Mucosa of descending colon (tissue), 3 donors: ENCODE results near the gene ARMC8. TPM values are rescaled to one million over a fixed set of nuclear protein-coding genes. Genes with fewer than 3 reads are reported as not detected.

Experiments used
- ATAC-seq: fragments of 200-7000 bp; cut with Tn5 transposase; one replicate; pipeline ENCODE4 v1.9.1; 2020; ENCODE audit warnings: mild to moderate bottlenecking, moderate library complexity
- DNase-seq, 3 donors: peaks; one replicate each; pipeline ENCODE4 v3.0.0-alpha.2; 2020
- H3K36me3 ChIP-seq: fragments of 200-600 bp; one replicate; pipeline ENCODE4 v1.8.0; 2021; ENCODE audit warnings: low read depth, mild to moderate bottlenecking
- H3K4me1 ChIP-seq: fragments of 200-600 bp; one replicate; pipeline ENCODE4 v1.8.0; 2021; ENCODE audit warnings: low read depth, mild to moderate bottlenecking
- H3K4me3 ChIP-seq: fragments of 200-600 bp; one replicate; pipeline ENCODE4 v1.8.0; 2021; ENCODE audit warnings: mild to moderate bottlenecking
- H3K9me3 ChIP-seq: fragments of 200-600 bp; one replicate; pipeline ENCODE4 v1.8.0; 2021; ENCODE audit warnings: mild to moderate bottlenecking
- intact Hi-C, 2 donors: fragments of 100-400 bp; cut with DNase I in 1 of 2; cut with micrococcal nuclease in 1 of 2; formaldehyde crosslinking; loops; one replicate each; pipeline versions ENCODE4 v1.11.0 to v1.11.1; 2022; cut with DNase I, micrococcal nuclease
- total RNA-seq, 3 donors: library from RNA; stranded (reverse); fragmentation: NEBNext Ultra II Directional in 2 of 3; extraction: Animal tissue kit (Norgen Biotek cat#: 25700) in 2 of 3; gene quantifications; one replicate each; pipeline versions ENCODE4 v1.2.1 to v1.2.4, GENCODE V29; 2021 to 2023
- TF ChIP-seq, protein P1 (sequence below): fragments of 200-600 bp; IDR thresholded peaks from one replicate; pipeline ENCODE4 v1.8.0; 2022; ENCODE audit warnings: antibody characterized with exemption, mild to moderate bottlenecking
- donor health status: DM: no; HTN: no; CAD: no; lungs with moderate emphysema.
- donor health status: DM: no; HTN: no; CAD: no.
- donor health status: DM: no; HTN: yes; CAD: no.

Gene ARMC8
- total RNA-seq, 3 donors from 2014 or later, result 33.5 to 50.7 (median 48.0) TPM

DNA sequence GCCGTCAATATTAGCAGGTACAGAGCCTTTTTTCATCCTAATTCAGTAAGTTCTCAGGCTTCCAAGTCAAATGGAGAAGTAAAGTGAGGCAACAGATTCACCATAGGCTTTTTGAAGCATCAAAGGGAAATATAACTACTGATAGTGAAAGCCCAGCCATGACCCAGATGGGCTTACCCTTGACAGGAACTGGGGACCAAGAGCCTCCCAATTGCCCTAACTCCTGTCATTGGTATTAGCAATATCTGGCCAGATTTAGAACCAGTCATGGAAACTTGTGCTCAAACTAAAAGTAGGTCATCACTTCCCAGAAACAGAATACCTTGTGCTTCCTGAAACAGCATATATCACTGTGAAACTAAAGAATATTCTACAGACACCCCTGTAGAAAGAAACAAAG is 109.5 kb downstream of the ARMC8 start:
- no peaks in the 10 kb centered on the region for H3K4me1 ChIP-seq
- no peak overlapping the region for H3K4me3 ChIP-seq
- intact Hi-C loops, result no loop called here
- no peak for ATAC-seq
- no peaks in the 10 kb centered on the region for H3K36me3 ChIP-seq
- DNase-seq, result no peak
- no peaks in the 10 kb centered on the region for H3K9me3 ChIP-seq
- TF ChIP-seq, protein P1, sequence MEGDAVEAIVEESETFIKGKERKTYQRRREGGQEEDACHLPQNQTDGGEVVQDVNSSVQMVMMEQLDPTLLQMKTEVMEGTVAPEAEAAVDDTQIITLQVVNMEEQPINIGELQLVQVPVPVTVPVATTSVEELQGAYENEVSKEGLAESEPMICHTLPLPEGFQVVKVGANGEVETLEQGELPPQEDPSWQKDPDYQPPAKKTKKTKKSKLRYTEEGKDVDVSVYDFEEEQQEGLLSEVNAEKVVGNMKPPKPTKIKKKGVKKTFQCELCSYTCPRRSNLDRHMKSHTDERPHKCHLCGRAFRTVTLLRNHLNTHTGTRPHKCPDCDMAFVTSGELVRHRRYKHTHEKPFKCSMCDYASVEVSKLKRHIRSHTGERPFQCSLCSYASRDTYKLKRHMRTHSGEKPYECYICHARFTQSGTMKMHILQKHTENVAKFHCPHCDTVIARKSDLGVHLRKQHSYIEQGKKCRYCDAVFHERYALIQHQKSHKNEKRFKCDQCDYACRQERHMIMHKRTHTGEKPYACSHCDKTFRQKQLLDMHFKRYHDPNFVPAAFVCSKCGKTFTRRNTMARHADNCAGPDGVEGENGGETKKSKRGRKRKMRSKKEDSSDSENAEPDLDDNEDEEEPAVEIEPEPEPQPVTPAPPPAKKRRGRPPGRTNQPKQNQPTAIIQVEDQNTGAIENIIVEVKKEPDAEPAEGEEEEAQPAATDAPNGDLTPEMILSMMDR, result no peak

GRCh38 chr3:138297059-138297607 is 110.0 kb downstream of the ARMC8 start:
- intact Hi-C loops, result no loop called here
- Histone ChIP-seq H3K4me3 (no peak overlapping the region), H3K9me3 (no peaks in the 10 kb centered on the region), H3K4me1 (no peaks in the 10 kb centered on the region), H3K36me3 (no peaks in the 10 kb centered on the region)
- DNase-seq, result no peak
- ATAC-seq, result no peak
- TF ChIP-seq, protein P1, result no peak

DNA sequence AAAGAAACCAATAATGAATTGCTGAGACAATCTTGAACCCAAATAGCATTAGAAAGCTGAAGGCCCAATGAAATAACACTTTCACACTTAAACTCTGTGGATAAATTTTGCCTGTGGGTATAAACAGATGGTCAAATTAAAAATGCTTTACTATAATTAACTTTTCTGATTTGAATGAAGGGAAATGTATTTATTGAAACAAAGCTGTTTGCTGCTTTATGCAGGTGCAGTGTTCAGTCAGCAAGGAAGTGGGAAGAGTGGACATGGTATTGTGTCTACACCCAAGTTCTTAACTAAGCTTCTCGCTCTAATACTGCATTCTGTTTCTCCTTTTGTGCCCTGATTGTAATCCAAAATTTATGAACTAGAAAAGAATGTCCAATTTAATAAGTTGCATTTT is 110.8 kb downstream of the ARMC8 start:
- H3K9me3 ChIP-seq, result no peaks in the 10 kb centered on the region
- DNase-seq (no peak), ATAC-seq (no peak)
- TF ChIP-seq, protein P1, result no peak
- H3K4me3 ChIP-seq, result no peak overlapping the region
- H3K4me1 ChIP-seq, result no peaks in the 10 kb centered on the region
- H3K36me3 ChIP-seq, result no peaks in the 10 kb centered on the region
- intact Hi-C loops, result no loop called here

GRCh38 chr3:138300647-138301046 is 113.5 kb downstream of the ARMC8 start:
- Histone ChIP-seq H3K36me3 (no peaks in the 10 kb centered on the region), H3K9me3 (no peaks in the 10 kb centered on the region), H3K4me3 (no peak overlapping the region), H3K4me1 (no peaks in the 10 kb centered on the region)
- no peak for ATAC-seq
- intact Hi-C loops, result no loop called here
- TF ChIP-seq, protein P1, result no peak
- DNase-seq, result no peak

GRCh38 chr3:138303474-138303873 is 116.4 kb downstream of the ARMC8 start:
- TF ChIP-seq, protein P1, result no peak
- ATAC-seq, result no peak

DNA sequence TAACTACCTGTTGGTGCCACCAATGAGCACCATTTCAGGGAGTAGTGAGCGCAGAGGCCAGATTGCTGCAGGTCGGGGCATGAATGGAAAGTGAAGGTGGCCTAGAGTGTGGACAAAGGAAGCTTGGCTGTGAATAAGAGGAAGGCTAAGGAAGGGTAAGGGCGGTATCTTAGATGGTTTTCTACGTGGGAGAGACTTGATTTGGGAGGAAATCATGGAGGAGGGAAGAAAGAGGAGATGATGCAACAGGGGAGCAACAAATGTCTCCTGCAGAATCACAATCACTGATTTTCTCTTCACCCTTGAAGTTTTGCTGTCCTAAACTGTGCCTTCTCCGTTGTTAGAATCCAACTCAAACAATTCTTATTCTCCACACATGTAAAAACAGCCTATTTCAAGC is 120.8 kb downstream of the ARMC8 start:
- no peak for ATAC-seq
- H3K4me3 ChIP-seq, result no peak overlapping the region
- H3K36me3 ChIP-seq, result no peaks in the 10 kb centered on the region
- intact Hi-C loops, result no loop called here
- no peaks in the 10 kb centered on the region for H3K4me1 ChIP-seq
- H3K9me3 ChIP-seq, result peaks cover 28% of the 10 kb centered on the region
- TF ChIP-seq, protein P1, result no peak
- no peak for DNase-seq

More at GRCh38 chr3:138303474-138303873, 116.4 kb downstream of the ARMC8 start:
- H3K9me3 ChIP-seq, result peaks cover 7% of the 10 kb centered on the region
- no peak overlapping the region for H3K4me3 ChIP-seq
- no peaks in the 10 kb centered on the region for H3K4me1 ChIP-seq
- intact Hi-C loops, result no loop called here
- H3K36me3 ChIP-seq, result no peaks in the 10 kb centered on the region
- no peak for DNase-seq
